IMR-90 (cell line): ENCODE measurements around the gene ZNF473. TPM values are rescaled to one million over a fixed set of nuclear protein-coding genes. Genes with fewer than 3 reads are reported as not detected.

Source experiments
- ATAC-seq: fragments of 200-7000 bp; cut with Tn5 transposase; 2 replicates; pipeline ENCODE4 v1.9.1; 2020; ENCODE audit warnings: low read depth, mild to moderate bottlenecking, moderate library complexity
- BruUV-seq: library from RNA; stranded (reverse); fragments of 400-500 nt; replicated peaks from 2 replicates; lab custom pipeline; 2021; lab: Mats Ljungman, UMichigan
- CTCF ChIA-PET: fragments of 300-600 bp; formaldehyde crosslinking; extraction: SDS; loops from one replicate; lab custom pipeline; 2021; ENCODE audit warnings: antibody characterized with exemption; lab: Yijun Ruan, JAX
- POLR2A ChIA-PET: fragments of 300-600 bp; sonication (Branson Sonifier 250); formaldehyde crosslinking; loops from one replicate; lab custom pipeline; 2022; ENCODE audit warnings: antibody characterized with exemption; ENCODE audit not compliant: unreplicated experiment; lab: Charles Lee
- DNase-seq: peaks from one replicate; pipeline ENCODE4 v3.0.0; 2013
- H2AFZ ChIP-seq: replicated peaks from 2 replicates; pipeline ENCODE3; 2013; ENCODE audit warnings: low read length, mild to moderate bottlenecking; ENCODE audit not compliant: poor library complexity
- H2AK5ac ChIP-seq: 2 replicates; pipeline ENCODE4 v1.6.1; 2013; ENCODE audit warnings: low read depth, low read length, inconsistent platforms
- H2AK9ac ChIP-seq: replicated peaks from 2 replicates; pipeline ENCODE3; 2013; ENCODE audit warnings: mild to moderate bottlenecking, low read depth, low read length, moderate library complexity; ENCODE audit not compliant: poor library complexity
- H2BK120ac ChIP-seq: 2 replicates; pipeline ENCODE4 v1.6.1; 2013; ENCODE audit warnings: low read depth, low read length, inconsistent platforms
- H2BK15ac ChIP-seq: 3 replicates; pipeline ENCODE4 v1.6.1; 2013; ENCODE audit warnings: low read depth, low read length, inconsistent platforms
- H2BK20ac ChIP-seq: 2 replicates; pipeline ENCODE4 v1.6.1; 2013; ENCODE audit warnings: low read depth, mild to moderate bottlenecking, inconsistent platforms, low read length, moderate library complexity
- H2BK5ac ChIP-seq: 2 replicates; pipeline ENCODE4 v1.6.1; 2013; ENCODE audit warnings: mild to moderate bottlenecking, low read depth, low read length, inconsistent platforms; ENCODE audit not compliant: poor library complexity, severe bottlenecking
- H3K14ac ChIP-seq: replicated peaks from 2 replicates; pipeline ENCODE4 v1.6.1; 2013; ENCODE audit warnings: low read depth, low read length, inconsistent platforms
- H3K18ac ChIP-seq: 2 replicates; pipeline ENCODE4 v1.6.1; 2013; ENCODE audit warnings: low read depth, low read length, control low read depth
- H3K23ac ChIP-seq: 2 replicates; pipeline ENCODE4 v1.6.1; 2013; ENCODE audit warnings: low read depth, low read length, inconsistent platforms
- H3K27ac ChIP-seq: 2 replicates; pipeline ENCODE4 v1.5.1; 2013; ENCODE audit warnings: mild to moderate bottlenecking, control low read depth, low read length; ENCODE audit not compliant: insufficient read depth
- H3K27me3 ChIP-seq: 2 replicates; pipeline ENCODE4 v1.6.1; 2013; ENCODE audit warnings: low read length; ENCODE audit not compliant: control insufficient read depth, insufficient read depth
- H3K36me3 ChIP-seq: 2 replicates; pipeline ENCODE4 v1.6.1; 2013; ENCODE audit warnings: low read length, mixed read lengths; ENCODE audit not compliant: control insufficient read depth, insufficient read depth
- H3K4ac ChIP-seq: 2 replicates; pipeline ENCODE4 v1.6.1; 2013; ENCODE audit warnings: low read depth, low read length, inconsistent platforms
- H3K4me1 ChIP-seq: 2 replicates; pipeline ENCODE4 v1.6.1; 2013; ENCODE audit warnings: low read length, mixed read lengths; ENCODE audit not compliant: control insufficient read depth, insufficient read depth
- H3K4me2 ChIP-seq: 2 replicates; pipeline ENCODE4 v1.6.1; 2013; ENCODE audit warnings: low read depth, mild to moderate bottlenecking, control low read depth, low read length, moderate library complexity
- H3K4me3 ChIP-seq: 2 replicates; pipeline ENCODE4 v1.5.1; 2013; ENCODE audit warnings: low read depth, mild to moderate bottlenecking, control low read depth, low read length, moderate library complexity; ENCODE audit not compliant: insufficient read depth
- H3K56ac ChIP-seq: 2 replicates; pipeline ENCODE4 v1.6.1; 2013; ENCODE audit warnings: low read length, inconsistent platforms; ENCODE audit not compliant: insufficient read depth; ENCODE audit errors: extremely low read depth
- H3K79me1 ChIP-seq, 2 experiments: 2 replicates each; pipeline ENCODE4 v1.6.1; 2013; ENCODE audit warnings: low read length in 2 of 2, inconsistent platforms in 1 of 2, low read depth in 1 of 2
- H3K9ac ChIP-seq: 2 replicates; pipeline ENCODE4 v1.6.1; 2013; ENCODE audit warnings: low read depth, low read length, control low read depth
- H3K9me1 ChIP-seq: 2 replicates; pipeline ENCODE4 v1.6.1; 2013; ENCODE audit warnings: low read length, inconsistent platforms; ENCODE audit not compliant: insufficient read depth
- H3K9me3 ChIP-seq: 2 replicates; pipeline ENCODE4 v1.6.1; 2013; ENCODE audit warnings: low read length; ENCODE audit not compliant: control insufficient read depth, insufficient read depth
- H4K20me1 ChIP-seq: 2 replicates; pipeline ENCODE4 v1.6.1; 2013; ENCODE audit warnings: low read length, inconsistent platforms; ENCODE audit not compliant: insufficient read depth
- H4K5ac ChIP-seq: 2 replicates; pipeline ENCODE4 v1.6.1; 2013; ENCODE audit warnings: mild to moderate bottlenecking, low read depth, low read length, control low read depth
- H4K8ac ChIP-seq, 2 experiments: 2 replicates each; pipeline ENCODE4 v1.6.1; 2013; ENCODE audit warnings: low read depth in 2 of 2, low read length in 2 of 2, control low read depth in 1 of 2, inconsistent platforms in 1 of 2
- H4K91ac ChIP-seq: 2 replicates; pipeline ENCODE4 v1.6.1; 2013; ENCODE audit warnings: low read depth, low read length, inconsistent platforms; ENCODE audit not compliant: insufficient read depth
- BHLHE40 ChIP-seq: fragments of 150-350 bp; IDR thresholded peaks from 2 replicates; pipeline ENCODE4 v1.6.1; 2016; ENCODE audit warnings: mild to moderate bottlenecking, low read depth, low read length
- CEBPB ChIP-seq: IDR thresholded peaks from 2 replicates; pipeline ENCODE4 v1.6.1; 2012; ENCODE audit warnings: low read depth, low read length, improper control_type of control experiment
- MAFK ChIP-seq: IDR thresholded peaks from 2 replicates; pipeline ENCODE4 v1.6.1; 2012; ENCODE audit warnings: low read depth, low read length, improper control_type of control experiment
- MAZ ChIP-seq: IDR thresholded peaks from 2 replicates; pipeline ENCODE4 v1.6.1; 2012; ENCODE audit warnings: low read depth, mild to moderate bottlenecking, low read length, improper control_type of control experiment, moderate library complexity, borderline replicate concordance
- MXI1 ChIP-seq: IDR thresholded peaks from 2 replicates; pipeline ENCODE4 v1.6.1; 2012; ENCODE audit warnings: low read depth, mild to moderate bottlenecking, low read length, moderate library complexity, borderline replicate concordance
- RAD21 ChIP-seq: IDR thresholded peaks from 2 replicates; pipeline ENCODE4 v1.6.1; 2012; ENCODE audit warnings: low read length, improper control_type of control experiment
- RCOR1 ChIP-seq: IDR thresholded peaks from 2 replicates; pipeline ENCODE4 v1.6.1; 2012; ENCODE audit warnings: mild to moderate bottlenecking, low read length, improper control_type of control experiment; ENCODE audit not compliant: insufficient replicate concordance
- whole genome bisulfite sequencing, 2 experiments: methylation state at CpG; one replicate each; pipeline versions ENCODE4 v1.1.5 to v1.1.7; 2013; ENCODE audit warnings: missing lambda C conversion rate in 2 of 2; ENCODE audit not compliant: insufficient read length in 1 of 2; ENCODE audit errors: extremely low coverage in 2 of 2; 5-methylcytosine and 5-hydroxymethylcytosine counted together
- dilution Hi-C: fragments of 300-500 bp; cut with HindIII; formaldehyde crosslinking; loops from one replicate; pipeline ENCODE4 v1.14.3; 2018; ENCODE audit warnings: low sequenced_read_pairs; ENCODE audit not compliant: unreplicated experiment
- in situ Hi-C: fragments of 300-500 bp; cut with MboI; formaldehyde crosslinking; loops from 3 replicates; pipeline ENCODE4 v1.14.3; 2019; ENCODE audit warnings: low sequenced_read_pairs, inconsistent platforms, mixed read lengths
- intact Hi-C: fragments of 100-400 bp; cut with micrococcal nuclease; formaldehyde crosslinking; loops from 2 replicates; pipeline ENCODE4 v1.10.0; 2022
- polyA plus RNA-seq, 3 experiments: library from polyadenylated mRNA; depleted of rRNA; stranded (reverse); fragments of >200 nt; gene quantifications; 2 replicates each; pipeline ENCODE4 v1.2.3, GENCODE V29; 2012; ENCODE audit warnings: low replicate concordance in 1 of 3
- total RNA-seq: library from RNA; depleted of rRNA; stranded (reverse); fragments of >200 nt; gene quantifications from 2 replicates; pipeline ENCODE4 v1.2.3, GENCODE V29; 2012
- TF ChIP-seq, protein P1 (sequence below): fragments of 150-350 bp; IDR thresholded peaks from 2 replicates; pipeline ENCODE4 v1.6.1; 2016; ENCODE audit warnings: low read depth, mild to moderate bottlenecking, low read length, moderate library complexity, borderline replicate concordance
- TF ChIP-seq, protein P2 (sequence below): fragments of 150-350 bp; IDR thresholded peaks from 2 replicates; pipeline ENCODE4 v1.6.1; 2017; ENCODE audit warnings: mild to moderate bottlenecking, antibody characterized with exemption, low read length, low read depth
- TF ChIP-seq, protein P3 (sequence below): conservative IDR thresholded peaks from 2 replicates; pipeline ENCODE4 v1.5.1; 2012; ENCODE audit warnings: mild to moderate bottlenecking, low read depth, low read length, improper control_type of control experiment

Gene ZNF473
- total and polyA plus RNA-seq, 2 of the 4 experiments (the other 2 are of a cell fraction) = 4.5 to 13.3 TPM

DNA sequence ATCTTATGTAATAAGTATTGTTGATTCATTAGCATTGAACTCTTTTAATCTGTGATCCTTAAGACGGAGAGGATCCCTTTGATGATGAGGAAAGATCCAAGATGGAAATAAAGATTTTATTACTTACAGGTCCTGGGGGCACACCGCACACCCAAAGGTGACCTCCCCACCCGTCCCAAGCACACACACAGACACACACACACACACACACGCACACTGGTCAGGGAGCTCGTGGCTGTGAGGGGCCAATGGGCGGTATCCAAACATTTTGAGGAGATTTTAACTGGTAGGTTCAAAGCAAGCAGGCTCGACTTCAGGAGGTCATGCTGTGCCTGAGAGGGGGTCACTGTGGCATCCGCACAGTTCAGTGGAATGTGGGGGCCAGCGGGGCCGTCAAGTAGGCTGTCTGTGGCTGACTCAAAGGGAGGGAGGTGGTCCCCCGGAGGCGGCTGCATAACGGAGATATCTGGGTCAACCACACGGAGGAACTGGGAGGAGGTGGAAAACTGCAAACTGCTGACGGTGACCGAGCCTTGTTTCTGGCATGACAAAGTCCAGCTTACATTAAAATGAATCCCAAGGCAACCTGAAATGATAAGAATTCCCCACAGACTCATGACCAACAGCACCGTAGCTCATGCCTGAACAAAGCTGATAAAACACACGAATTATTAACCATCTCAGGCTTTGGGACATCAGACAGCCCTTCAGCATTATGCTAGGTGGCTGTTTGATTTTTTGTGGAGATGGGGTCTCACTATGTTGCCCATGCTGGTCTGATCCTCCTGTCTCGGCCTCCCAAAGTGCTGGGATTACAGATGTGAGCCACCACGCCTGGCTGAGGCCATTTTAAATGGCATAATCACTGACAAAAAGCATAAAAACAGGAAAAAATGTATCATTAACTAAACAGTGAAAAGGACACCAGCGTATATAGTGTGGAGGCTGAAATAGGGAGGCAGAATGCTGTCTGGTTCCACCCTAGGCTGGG, 43.9 kb upstream of the ZNF473 start (continued):
- no peak for TF ChIP-seq RAD21
- TF ChIP-seq MXI1 = no peak

DNA sequence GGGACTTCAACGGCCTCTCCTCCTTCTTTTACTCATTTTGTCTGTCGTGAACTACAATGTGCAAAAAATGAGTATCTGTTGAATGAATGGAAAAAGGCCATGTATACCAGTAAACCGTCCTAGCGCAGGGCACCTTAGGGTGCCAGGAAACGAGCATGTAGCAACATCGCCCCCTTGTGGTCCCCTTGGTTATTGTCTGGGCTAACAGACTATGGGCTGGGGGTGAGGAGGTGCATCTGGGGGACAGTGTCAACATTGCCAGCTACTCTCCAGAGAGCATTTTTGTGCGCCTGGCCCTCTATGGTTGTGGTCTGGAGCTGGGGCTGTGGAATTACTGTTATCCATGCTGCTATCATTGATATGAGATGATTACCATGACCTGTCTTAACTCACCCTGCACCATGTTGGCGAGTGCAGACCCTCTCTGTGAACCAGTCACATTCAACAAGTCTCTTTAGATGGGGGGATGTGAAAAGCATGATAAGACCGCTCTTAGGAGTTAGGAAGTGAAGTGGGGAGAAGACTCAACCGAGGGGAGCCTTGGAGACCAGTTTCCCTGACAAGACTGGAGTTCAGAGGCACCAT, 42.1 kb upstream of the ZNF473 start:
- H3K79me1 ChIP-seq = peaks cover 0 to 9% of the 10 kb centered on the region in 2 experiments; a peak in 1 of 4 replicates
- H4K5ac ChIP-seq = no peak overlapping the region
- peaks cover 22% of the 10 kb centered on the region for H3K36me3 ChIP-seq
- peak; percentile 37 for DNase-seq
- H4K91ac ChIP-seq = no peak overlapping the region
- no peaks in the 10 kb centered on the region for H3K9me3 ChIP-seq
- peak; percentile 58 for ATAC-seq
- no peak overlapping the region for H2BK20ac ChIP-seq
- H3K27ac ChIP-seq = no peak overlapping the region
- no peak overlapping the region for H2AK5ac ChIP-seq
- H3K4ac ChIP-seq = no peak overlapping the region
- WGBS, 2 experiments = no CpG with 5 or more reads among the region's 10 CpGs
- no peak overlapping the region for H2AFZ ChIP-seq
- no peak overlapping the region for H3K4me3 ChIP-seq
- H2BK15ac ChIP-seq = no peak overlapping the region
- H3K9me1 ChIP-seq = peaks cover 15% of the 10 kb centered on the region
- H3K18ac ChIP-seq = no peak overlapping the region
- H2BK120ac ChIP-seq = no peak overlapping the region
- H4K8ac ChIP-seq = no peak overlapping the region
- H3K14ac ChIP-seq = no peak overlapping the region
- intact Hi-C loops = loop anchor here (1.0 kb wide), 1 partner anchor 46 kb away; no protein-coding TSS in a partner anchor
- POLR2A ChIA-PET = no interaction called here
- no peak overlapping the region for H3K4me2 ChIP-seq
- dilution Hi-C loops = no loop called here
- no peaks in the 10 kb centered on the region for H3K27me3 ChIP-seq
- H3K56ac ChIP-seq = no peak overlapping the region
- CTCF ChIA-PET = interaction anchor here (0.6 to 1.0 kb wide), 2 partner anchors 10 to 46 kb away, joined by 3 read pairs; no protein-coding TSS in a partner anchor
- no peaks in the 10 kb centered on the region for H3K4me1 ChIP-seq
- in situ Hi-C loops = loop anchor here (10.0 kb wide), 1 partner anchor 49 kb away; no protein-coding TSS in a partner anchor
- no peak overlapping the region for H2BK5ac ChIP-seq
- BruUV-seq = no TSS peak
- no peak overlapping the region for H3K9ac ChIP-seq
- no peak overlapping the region for H3K23ac ChIP-seq
- peak overlapping the region; percentile 5 for H2AK9ac ChIP-seq
- peaks cover 28% of the 10 kb centered on the region for H4K20me1 ChIP-seq
- TF ChIP-seq MAZ (no peak), MXI1 (no peak), BHLHE40 (no peak), RCOR1 (no peak), CEBPB (no peak), MAFK (no peak)
- TF ChIP-seq, protein P1, sequence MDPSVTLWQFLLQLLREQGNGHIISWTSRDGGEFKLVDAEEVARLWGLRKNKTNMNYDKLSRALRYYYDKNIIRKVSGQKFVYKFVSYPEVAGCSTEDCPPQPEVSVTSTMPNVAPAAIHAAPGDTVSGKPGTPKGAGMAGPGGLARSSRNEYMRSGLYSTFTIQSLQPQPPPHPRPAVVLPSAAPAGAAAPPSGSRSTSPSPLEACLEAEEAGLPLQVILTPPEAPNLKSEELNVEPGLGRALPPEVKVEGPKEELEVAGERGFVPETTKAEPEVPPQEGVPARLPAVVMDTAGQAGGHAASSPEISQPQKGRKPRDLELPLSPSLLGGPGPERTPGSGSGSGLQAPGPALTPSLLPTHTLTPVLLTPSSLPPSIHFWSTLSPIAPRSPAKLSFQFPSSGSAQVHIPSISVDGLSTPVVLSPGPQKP = no peak
- TF ChIP-seq, protein P2, sequence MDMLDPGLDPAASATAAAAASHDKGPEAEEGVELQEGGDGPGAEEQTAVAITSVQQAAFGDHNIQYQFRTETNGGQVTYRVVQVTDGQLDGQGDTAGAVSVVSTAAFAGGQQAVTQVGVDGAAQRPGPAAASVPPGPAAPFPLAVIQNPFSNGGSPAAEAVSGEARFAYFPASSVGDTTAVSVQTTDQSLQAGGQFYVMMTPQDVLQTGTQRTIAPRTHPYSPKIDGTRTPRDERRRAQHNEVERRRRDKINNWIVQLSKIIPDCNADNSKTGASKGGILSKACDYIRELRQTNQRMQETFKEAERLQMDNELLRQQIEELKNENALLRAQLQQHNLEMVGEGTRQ = no peak
- TF ChIP-seq, protein P3, sequence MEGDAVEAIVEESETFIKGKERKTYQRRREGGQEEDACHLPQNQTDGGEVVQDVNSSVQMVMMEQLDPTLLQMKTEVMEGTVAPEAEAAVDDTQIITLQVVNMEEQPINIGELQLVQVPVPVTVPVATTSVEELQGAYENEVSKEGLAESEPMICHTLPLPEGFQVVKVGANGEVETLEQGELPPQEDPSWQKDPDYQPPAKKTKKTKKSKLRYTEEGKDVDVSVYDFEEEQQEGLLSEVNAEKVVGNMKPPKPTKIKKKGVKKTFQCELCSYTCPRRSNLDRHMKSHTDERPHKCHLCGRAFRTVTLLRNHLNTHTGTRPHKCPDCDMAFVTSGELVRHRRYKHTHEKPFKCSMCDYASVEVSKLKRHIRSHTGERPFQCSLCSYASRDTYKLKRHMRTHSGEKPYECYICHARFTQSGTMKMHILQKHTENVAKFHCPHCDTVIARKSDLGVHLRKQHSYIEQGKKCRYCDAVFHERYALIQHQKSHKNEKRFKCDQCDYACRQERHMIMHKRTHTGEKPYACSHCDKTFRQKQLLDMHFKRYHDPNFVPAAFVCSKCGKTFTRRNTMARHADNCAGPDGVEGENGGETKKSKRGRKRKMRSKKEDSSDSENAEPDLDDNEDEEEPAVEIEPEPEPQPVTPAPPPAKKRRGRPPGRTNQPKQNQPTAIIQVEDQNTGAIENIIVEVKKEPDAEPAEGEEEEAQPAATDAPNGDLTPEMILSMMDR = peak; percentile 73
